Left lung (tissue), 10 donors: Measurements from ENCODE around the gene RTEL1. TPM values are rescaled to one million over a fixed set of nuclear protein-coding genes. Genes with fewer than 3 reads are reported as not detected.
"Not testable (repeated sequence)": the region's sequence is repeated elsewhere in the genome, so short reads cannot be mapped to it uniquely, and the experiment has no call there.

ENCODE experiments used
- ATAC-seq: fragments of 200-7000 bp; cut with Tn5 transposase; one replicate; pipeline ENCODE4 v1.9.1; 2020; ENCODE audit warnings: moderate library complexity
- DNase-seq, 4 donors: peaks; one replicate each; pipeline ENCODE4 v3.0.0-alpha.2; 2013 to 2020
- H3K27ac ChIP-seq, 2 donors: fragments of 200-600 bp; sonication (generic) in 1 of 2; one replicate each; pipeline versions ENCODE4 v1.5.0 to v1.8.0; 2020 to 2021
- H3K27me3 ChIP-seq, 2 donors: fragments of 200-600 bp; sonication (generic) in 1 of 2; one replicate each; pipeline versions ENCODE4 v1.5.0 to v1.8.0; 2020 to 2021
- H3K36me3 ChIP-seq, 2 donors: fragments of 200-600 bp; sonication (generic) in 1 of 2; one replicate each; pipeline versions ENCODE4 v1.5.0 to v1.8.0; 2020 to 2021
- H3K4me1 ChIP-seq, 2 donors: fragments of 200-600 bp; one replicate each; pipeline ENCODE4 v1.8.0; 2021
- H3K4me3 ChIP-seq, 2 donors: fragments of 200-600 bp; sonication (generic) in 1 of 2; one replicate each; pipeline versions ENCODE4 v1.5.0 to v1.8.0; 2020 to 2021; ENCODE audit warnings: mild to moderate bottlenecking in 1 of 2
- H3K9me3 ChIP-seq, 2 donors: fragments of 200-600 bp; sonication (generic) in 1 of 2; one replicate each; pipeline versions ENCODE4 v1.5.0 to v1.8.0; 2020 to 2021
- CTCF ChIP-seq, 2 donors: fragments of 200-600 bp; sonication (generic) in 1 of 2; IDR thresholded peaks; one replicate each; pipeline versions ENCODE4 v1.5.0 to v1.8.0; 2021; ENCODE audit warnings: antibody characterized with exemption in 2 of 2
- intact Hi-C, 2 donors: fragments of 100-400 bp; cut with DNase I; formaldehyde crosslinking; loops; one replicate each; pipeline versions ENCODE4 v1.11.2 to v1.14.2; 2022
- polyA plus RNA-seq, 6 donors: library from polyadenylated mRNA; unstranded; fragments of 120-200 nt; gene quantifications; one replicate each; pipeline ENCODE4 v1.2.1, GENCODE V29; 2013; ENCODE audit not compliant: insufficient read length in 6 of 6
- total RNA-seq, 2 donors: library from RNA; stranded (reverse); fragmentation: NEBNext Ultra II Directional; extraction: Animal tissue kit (Norgen Biotek cat#: 25700); gene quantifications; one replicate each; pipeline ENCODE4 v1.2.1, GENCODE V29; 2021
- donor health status: DM: no; HTN: yes; CAD: no.
- donor health status: DM: no; HTN: no; CAD: no.

The RTEL1 gene
- total and polyA plus RNA-seq, 8 donors, result 19.6 to 38.8 (median 22.4) TPM

GRCh38 chr20:63627751-63628245 is 30.3 kb upstream of the RTEL1 start:
- Histone ChIP-seq H3K4me1 (peaks cover 7 to 32% of the 10 kb centered on the region in 2 donors), H3K9me3 (no peaks in the 10 kb centered on the region), H3K27ac (peak overlapping the region; percentile 90 to 97), H3K4me3 (peak overlapping the region; percentile 72 to 93), H3K36me3 (peaks cover 0 to 2% of the 10 kb centered on the region in 2 donors), H3K27me3 (no peaks in the 10 kb centered on the region)
- intact Hi-C loops, result no loop called here
- no peak for TF ChIP-seq CTCF (IDR thresholded peaks at IDR 0.05)
- DNase-seq (peak in 1 of 4 donors; percentile 84), ATAC-seq (peak; percentile 25)

- H3K4me3 ChIP-seq, result peak overlapping the region; percentile 72 to 93
- H3K27me3 ChIP-seq, result no peaks in the 10 kb centered on the region
- peaks cover 7 to 32% of the 10 kb centered on the region in 2 donors for H3K4me1 ChIP-seq
- ATAC-seq (peak; percentile 70), DNase-seq (peak in 3 of 4 donors; percentile 55 to 83 (median 60))
- intact Hi-C loops, result no loop called here
- H3K36me3 ChIP-seq, result no peaks in the 10 kb centered on the region
- no peak for TF ChIP-seq CTCF (IDR thresholded peaks at IDR 0.05)
- peak overlapping the region; percentile 59 to 97 for H3K27ac ChIP-seq
- no peaks in the 10 kb centered on the region for H3K9me3 ChIP-seq
These were observed 29.7 kb upstream of the RTEL1 start for GRCh38 chr20:63628246-63628975.

GRCh38 chr20:63630956-63631355 is 27.2 kb upstream of the RTEL1 start:
- H3K9me3 ChIP-seq, ATAC-seq, H3K27me3 ChIP-seq, H3K36me3 ChIP-seq, H3K4me3 ChIP-seq, intact Hi-C loops: not testable (repeated sequence)
- Histone ChIP-seq H3K4me1 (peaks cover 4 to 38% of the 10 kb centered on the region in 2 donors), H3K27ac (peak overlapping the region; percentile 13 to 61)
- peak in 2 of 4 donors; percentile 2 to 22 for DNase-seq

GRCh38 chr20:63631426-63631825 is 26.7 kb upstream of the RTEL1 start:
- Histone ChIP-seq H3K27ac (peak overlapping the region; percentile 13 to 61), H3K4me1 (peaks cover 4 to 38% of the 10 kb centered on the region in 2 donors)
- H3K36me3 ChIP-seq, intact Hi-C loops, ATAC-seq, H3K27me3 ChIP-seq, H3K4me3 ChIP-seq, H3K9me3 ChIP-seq: not testable (repeated sequence)
- DNase-seq, result peak in 2 of 4 donors; percentile 25 to 31

- intact Hi-C loops, result no loop called here
- Histone ChIP-seq H3K4me3 (no peak overlapping the region), H3K36me3 (no peaks in the 10 kb centered on the region), H3K4me1 (peaks cover 3 to 48% of the 10 kb centered on the region in 2 donors), H3K9me3 (no peaks in the 10 kb centered on the region), H3K27me3 (no peaks in the 10 kb centered on the region), H3K27ac (peak overlapping the region in 1 of 2 donors; percentile 14)
- no peak for DNase-seq
- TF ChIP-seq CTCF (IDR thresholded peaks at IDR 0.05), result no peak
- peak; percentile 53 for ATAC-seq
These were observed 24.4 kb upstream of the RTEL1 start for GRCh38 chr20:63633732-63634131.

- no peak for DNase-seq
- H3K27ac ChIP-seq, result peak overlapping the region in 1 of 2 donors; percentile 83
These were observed 22.5 kb upstream of the RTEL1 start for GRCh38 chr20:63635431-63636141.

More at GRCh38 chr20:63635431-63636141, 22.5 kb upstream of the RTEL1 start:
- Histone ChIP-seq H3K27me3 (no peaks in the 10 kb centered on the region), H3K4me1 (peaks cover 0 to 58% of the 10 kb centered on the region in 2 donors), H3K9me3 (no peaks in the 10 kb centered on the region), H3K36me3 (no peaks in the 10 kb centered on the region), H3K4me3 (no peak overlapping the region)
- peak; percentile 16 for ATAC-seq
- TF ChIP-seq CTCF (IDR thresholded peaks at IDR 0.05), result no peak
- intact Hi-C loops, result no loop called here
